ENCODE results near the gene TM7SF2. TPM values are rescaled to one million over a fixed set of nuclear protein-coding genes. Genes with fewer than 3 reads are reported as not detected.
"Not testable (repeated sequence)": the region's sequence is repeated elsewhere in the genome, so short reads cannot be mapped to it uniquely, and the experiment has no call there.

Gene TM7SF2
- total RNA-seq, 4 donors from 2014 or later: 13.6 to 93.0 (median 41.5) TPM

- WGBS, 2 donors: 76 to 81% methylated on average over 2 of the region's 2 CpGs
- DNase-seq (ENCODE audit: low spot score in 2 of 2): no peak
- Histone ChIP-seq H3K27me3 (no peaks in the 10 kb centered on the region), H3K36me3 (no peaks in the 10 kb centered on the region), H3K27ac (no peak overlapping the region), H3K4me1 (peaks cover 0 to 11% (median 3%) of the 10 kb centered on the region in 4 donors), H3K9me3 (peaks cover 0 to 5% (median 0%) of the 10 kb centered on the region in 4 donors), H3K4me3 (no peak overlapping the region)
- TF ChIP-seq CTCF (IDR thresholded peaks at IDR 0.05) (no peak), POLR2A (IDR thresholded peaks at IDR 0.05) (no peak), EP300 (IDR thresholded peaks at IDR 0.05) (no peak)
Measured at GRCh38 chr11:65147352-65148075, 35.8 kb downstream of the TM7SF2 start.

- Histone ChIP-seq H3K27ac (no peak overlapping the region), H3K4me1 (peaks cover 0 to 11% (median 3%) of the 10 kb centered on the region in 4 donors), H3K36me3 (no peaks in the 10 kb centered on the region), H3K4me3 (no peak overlapping the region), H3K9me3 (peaks cover 0 to 5% (median 0%) of the 10 kb centered on the region in 4 donors), H3K27me3 (no peaks in the 10 kb centered on the region)
- no peak for DNase-seq (ENCODE audit: low spot score in 2 of 2)
- 93 to 94% methylated on average over 5 of the region's 5 CpGs for WGBS, 2 donors
- TF ChIP-seq CTCF (IDR thresholded peaks at IDR 0.05): no peak
- TF ChIP-seq POLR2A (IDR thresholded peaks at IDR 0.05): no peak
- no peak for TF ChIP-seq EP300 (IDR thresholded peaks at IDR 0.05)
Measured at GRCh38 chr11:65148657-65149056, 37.0 kb downstream of the TM7SF2 start.

GRCh38 chr11:65150131-65150508 lies 38.4 kb downstream of the TM7SF2 start:
- not testable (repeated sequence) for DNase-seq (ENCODE audit: low spot score in 2 of 2)

GRCh38 chr11:65150509-65151299 lies 39.0 kb downstream of the TM7SF2 start:
- Histone ChIP-seq H3K27ac (peak overlapping the region in 3 of 4 donors; percentile 54 to 72 (median 62)), H3K9me3 (peaks cover 0 to 5% (median 0%) of the 10 kb centered on the region in 4 donors), H3K4me1 (peaks cover 0 to 11% (median 3%) of the 10 kb centered on the region in 4 donors), H3K36me3 (no peaks in the 10 kb centered on the region), H3K27me3 (no peaks in the 10 kb centered on the region), H3K4me3 (no peak overlapping the region)
- TF ChIP-seq POLR2A (IDR thresholded peaks at IDR 0.05) (no peak), CTCF (IDR thresholded peaks at IDR 0.05) (no peak), EP300 (IDR thresholded peaks at IDR 0.05) (no peak)
- 17 to 18% methylated on average over 12 of the region's 12 CpGs for WGBS, 2 donors
- DNase-seq (ENCODE audit: low spot score in 2 of 2): peak; percentile 59 to 68

More at GRCh38 chr11:65150131-65150508, 38.4 kb downstream of the TM7SF2 start:
- H3K36me3 ChIP-seq, H3K4me3 ChIP-seq, H3K27me3 ChIP-seq, H3K9me3 ChIP-seq: not testable (repeated sequence)
- peaks cover 0 to 11% (median 3%) of the 10 kb centered on the region in 4 donors for H3K4me1 ChIP-seq
- 61 to 67% methylated on average over 10 of the region's 10 CpGs for WGBS, 2 donors
- peak overlapping the region in 1 of 4 donors; percentile 26 for H3K27ac ChIP-seq

- WGBS, 2 donors: 70 to 73% methylated on average over 3 of the region's 3 CpGs
- TF ChIP-seq EP300 (IDR thresholded peaks at IDR 0.05) (no peak), CTCF (IDR thresholded peaks at IDR 0.05) (no peak), POLR2A (IDR thresholded peaks at IDR 0.05) (no peak)
- DNase-seq (ENCODE audit: low spot score in 2 of 2): no peak
- peaks cover 0 to 11% (median 3%) of the 10 kb centered on the region in 4 donors for H3K4me1 ChIP-seq
- peaks cover 0 to 5% (median 0%) of the 10 kb centered on the region in 4 donors for H3K9me3 ChIP-seq
- H3K27me3 ChIP-seq: no peaks in the 10 kb centered on the region
- no peaks in the 10 kb centered on the region for H3K36me3 ChIP-seq
- H3K27ac ChIP-seq: peak overlapping the region in 1 of 4 donors; percentile 62
- H3K4me3 ChIP-seq: no peak overlapping the region
Measured at GRCh38 chr11:65151331-65151899, 39.7 kb downstream of the TM7SF2 start.
